NCI-H2227 (cell line): Measurements from ENCODE around the gene ERP29.
"Not testable (repeated sequence)": the region's sequence is repeated elsewhere in the genome, so short reads cannot be mapped to it uniquely, and the experiment has no call there.

ENCODE experiments used
- DNase-seq: peaks from one replicate; lab custom pipeline; 2025; ENCODE audit not compliant: unreplicated experiment; lab: John Stamatoyannopoulos, UW

Gene ERP29

DNA sequence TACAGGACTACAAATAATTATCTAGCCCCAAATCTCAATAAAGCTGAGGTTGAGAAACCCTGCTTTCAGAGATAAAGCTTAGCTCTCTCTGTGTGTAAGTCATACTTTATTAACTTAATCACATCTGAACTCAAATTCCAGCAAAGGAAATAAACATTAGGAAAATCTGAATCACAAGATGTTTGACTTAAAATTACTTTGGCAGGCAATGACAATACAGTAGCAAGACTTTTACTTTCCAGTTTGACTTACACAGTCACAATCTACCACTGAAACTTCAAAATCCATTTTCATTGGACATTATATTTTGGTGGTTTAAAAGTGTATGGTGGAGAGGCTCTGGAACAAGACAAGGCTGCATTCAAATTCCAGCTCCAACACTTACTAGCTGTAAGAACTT, 11.7 kb upstream of the ERP29 start:
- no peak for DNase-seq

GRCh38 chr12:112004041-112004440, 9.2 kb upstream of the ERP29 start:
- no peak for DNase-seq

DNA sequence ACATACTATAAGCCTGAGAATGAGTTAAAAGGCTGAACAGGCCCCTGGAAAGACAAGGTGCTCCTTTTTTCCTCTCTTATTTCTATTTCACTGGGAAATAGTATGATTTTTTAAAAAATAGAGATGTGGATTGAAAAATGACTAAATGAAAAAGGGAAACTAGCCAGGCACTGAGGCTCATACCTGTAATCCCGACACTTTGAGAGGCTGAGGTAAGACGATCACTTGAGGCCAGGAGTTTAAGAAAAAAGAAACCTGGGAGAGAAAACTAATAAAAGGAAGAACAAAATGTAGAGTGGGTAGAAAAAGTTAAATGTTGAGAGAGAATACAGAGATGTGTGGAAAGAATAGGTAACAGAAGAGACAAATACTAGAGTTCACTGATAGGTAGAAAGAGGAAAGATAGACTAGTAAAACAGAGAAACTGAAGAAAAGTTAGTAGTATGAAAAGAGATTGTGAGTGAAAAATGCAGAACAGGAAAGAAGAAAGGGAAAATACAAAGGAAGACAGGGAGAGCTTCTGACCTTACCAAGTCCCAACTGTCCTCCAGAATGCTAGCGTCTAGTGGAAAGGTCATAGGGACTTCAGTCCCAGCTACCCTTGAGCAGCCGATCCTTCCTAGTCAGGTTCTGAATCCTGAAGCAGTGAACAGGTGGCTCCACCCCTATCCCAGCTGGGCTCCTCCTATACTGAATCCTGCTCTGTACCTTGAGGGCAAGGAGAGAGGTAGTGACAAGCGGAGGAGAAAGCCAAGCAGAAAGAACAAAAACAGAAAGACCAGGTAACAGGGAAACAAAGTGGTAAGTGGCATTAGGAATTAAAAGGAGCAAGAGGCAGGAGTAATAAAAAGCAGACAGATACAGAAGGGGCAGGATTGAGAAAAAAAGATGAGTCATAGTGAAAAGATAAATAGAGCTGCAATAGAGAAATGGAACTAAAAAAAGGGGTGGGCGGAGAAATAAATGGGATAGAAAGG, 7.5 kb upstream of the ERP29 start:
- DNase-seq = no peak

- no peak for DNase-seq
These were observed 5.3 kb upstream of the ERP29 start for GRCh38 chr12:112007945-112008344.

GRCh38 chr12:112008918-112009317, 4.3 kb upstream of the ERP29 start:
- no peak for DNase-seq

- DNase-seq = not testable (repeated sequence)
These were observed 3.6 kb upstream of the ERP29 start for GRCh38 chr12:112009596-112009995.

- DNase-seq = no peak
These were observed 2.5 kb upstream of the ERP29 start for GRCh38 chr12:112010415-112011344.

GRCh38 chr12:112011685-112012084, 1.5 kb upstream of the ERP29 start:
- DNase-seq = no peak

DNA sequence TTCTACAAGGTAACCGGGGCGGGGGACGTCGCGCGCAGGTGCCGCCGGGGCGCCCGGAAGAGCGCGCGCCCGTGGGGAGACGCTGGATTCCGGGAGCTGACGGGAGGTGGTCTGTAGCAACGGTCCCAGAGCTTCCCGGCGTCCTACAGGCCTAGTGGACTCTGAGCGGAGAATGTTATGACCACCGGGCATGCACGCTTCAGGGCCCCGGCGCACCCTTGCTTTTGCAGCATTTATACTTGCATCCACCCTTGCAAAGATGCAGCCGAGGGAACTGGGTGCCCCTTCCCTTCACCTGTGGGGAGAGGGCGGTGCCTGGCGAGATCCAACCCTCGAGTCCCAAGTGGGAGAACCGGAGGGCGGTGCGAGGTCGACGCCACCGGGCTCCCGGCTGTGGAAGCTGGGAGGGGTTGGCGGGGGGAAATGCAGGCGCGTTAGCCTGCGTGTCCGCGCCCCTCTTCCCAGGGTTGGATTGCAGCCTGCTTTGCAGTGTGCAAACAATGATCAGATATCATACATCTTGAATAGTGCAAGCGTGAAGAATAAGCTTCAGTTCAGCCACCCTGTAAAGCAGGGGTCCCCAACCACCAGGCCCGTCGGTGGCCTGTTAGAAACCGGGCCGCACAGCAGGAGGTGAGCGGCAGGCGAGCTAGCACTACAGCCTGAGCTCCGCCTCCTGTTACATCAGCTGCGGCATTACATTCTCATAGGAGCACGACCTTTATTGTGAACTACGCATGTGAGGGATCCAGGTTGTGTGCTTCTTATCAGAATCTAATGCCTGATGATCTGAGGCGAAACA, 576 bp downstream of the ERP29 start:
- DNase-seq = peak; percentile 81

DNA sequence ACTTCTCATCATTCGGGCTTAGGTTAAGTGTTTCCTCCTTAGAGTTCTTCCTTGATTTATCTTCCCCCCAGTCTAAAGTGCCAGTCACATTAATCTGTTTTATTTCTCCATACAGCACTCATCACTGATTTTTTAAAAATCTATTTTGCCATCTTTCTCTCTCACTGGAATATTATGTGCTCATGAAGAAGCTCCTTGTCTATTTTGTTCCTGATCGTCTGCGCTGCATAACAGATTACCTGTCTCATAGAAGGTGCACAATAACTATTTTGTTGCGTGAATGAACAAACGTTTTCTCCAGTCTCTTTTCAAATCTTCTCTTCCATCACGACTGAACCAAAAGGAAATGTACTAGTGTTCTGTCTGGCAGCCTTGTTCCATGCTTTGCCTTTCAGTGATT, 2.7 kb downstream of the ERP29 start:
- DNase-seq = no peak

- DNase-seq = no peak
These were observed 3.8 kb downstream of the ERP29 start for GRCh38 chr12:112017041-112017440.

DNA sequence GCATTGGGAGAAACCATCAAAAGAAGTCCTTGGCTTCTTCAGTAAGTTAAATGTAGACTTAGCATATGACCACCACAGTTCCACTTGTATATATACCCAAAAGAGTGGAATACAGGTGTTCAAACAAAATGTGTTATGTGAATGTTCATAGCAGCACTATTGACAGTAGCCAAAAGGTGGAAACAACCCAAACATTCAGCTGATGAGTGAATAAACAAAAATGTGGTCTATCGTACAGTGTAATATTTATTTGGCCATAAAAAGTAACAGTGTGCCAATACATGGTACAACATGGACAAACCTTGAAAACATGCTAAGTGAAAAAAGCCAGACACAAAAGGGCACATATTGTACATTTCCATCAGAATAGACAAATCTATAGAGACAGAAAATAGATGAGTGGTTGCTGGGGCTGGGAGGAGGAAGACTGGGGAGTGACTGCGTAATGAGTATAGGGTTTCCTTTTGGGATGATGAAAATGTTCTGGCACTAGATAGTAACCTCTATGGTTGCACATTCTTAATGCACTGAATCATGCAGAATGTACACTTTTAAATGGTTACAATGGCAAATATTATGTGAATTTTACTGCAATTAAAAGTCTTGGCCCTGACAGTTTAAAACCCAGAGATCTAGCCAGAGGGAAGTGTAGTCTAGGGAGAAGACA, 5.5 kb downstream of the ERP29 start:
- DNase-seq = no peak

DNA sequence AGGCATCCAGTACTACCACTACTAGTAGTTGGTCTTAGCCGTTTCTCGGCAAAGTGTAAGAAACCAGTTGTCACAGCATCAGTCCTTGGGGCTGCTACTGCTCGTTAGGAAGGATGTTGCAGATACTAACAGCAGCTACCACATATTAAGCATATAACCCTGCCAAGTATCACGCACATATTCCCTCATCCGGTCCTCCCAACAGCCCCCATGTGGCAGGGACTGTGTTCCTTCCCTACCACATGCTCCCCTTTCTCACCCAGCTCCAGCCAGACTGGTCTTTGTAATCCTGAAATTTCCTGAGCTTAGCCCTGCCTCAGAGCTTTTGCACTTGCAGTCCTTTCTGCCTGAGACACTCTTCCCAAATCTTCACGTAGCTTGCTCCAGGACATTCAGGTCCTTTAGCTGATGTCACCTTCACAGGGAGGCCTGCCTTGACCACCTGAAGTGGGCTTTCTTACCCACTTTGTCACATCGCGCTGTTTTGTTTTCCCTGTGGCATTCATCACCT, 7.8 kb downstream of the ERP29 start:
- no peak for DNase-seq

DNA sequence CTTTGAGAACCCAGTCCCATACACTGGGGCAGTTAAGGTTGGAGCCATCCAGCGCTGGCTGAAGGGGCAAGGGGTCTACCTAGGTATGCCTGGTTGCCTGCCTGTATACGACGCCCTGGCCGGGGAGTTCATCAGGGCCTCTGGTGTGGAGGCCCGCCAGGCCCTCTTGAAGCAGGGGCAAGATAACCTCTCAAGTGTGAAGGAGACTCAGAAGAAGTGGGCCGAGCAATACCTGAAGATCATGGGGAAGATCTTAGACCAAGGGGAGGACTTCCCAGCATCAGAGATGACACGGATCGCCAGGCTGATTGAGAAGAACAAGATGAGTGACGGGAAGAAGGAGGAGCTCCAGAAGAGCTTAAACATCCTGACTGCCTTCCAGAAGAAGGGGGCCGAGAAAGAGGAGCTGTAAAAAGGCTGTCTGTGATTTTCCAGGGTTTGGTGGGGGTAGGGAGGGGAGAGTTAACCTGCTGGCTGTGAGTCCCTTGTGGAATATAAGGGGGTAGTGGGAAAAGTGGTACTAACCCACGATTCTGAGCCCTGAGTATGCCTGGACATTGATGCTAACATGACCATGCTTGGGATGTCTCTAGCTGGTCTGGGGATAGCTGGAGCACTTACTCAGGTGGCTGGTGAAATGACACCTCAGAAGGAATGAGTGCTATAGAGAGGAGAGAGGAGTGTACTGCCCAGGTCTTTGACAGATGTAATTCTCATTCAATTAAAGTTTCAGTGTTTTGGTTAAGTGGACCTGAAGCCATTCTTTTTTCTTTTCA, 9.2 kb downstream of the ERP29 start:
- no peak for DNase-seq

GRCh38 chr12:112023759-112024396, 10.7 kb downstream of the ERP29 start:
- DNase-seq = no peak

GRCh38 chr12:112025808-112026375, 12.7 kb downstream of the ERP29 start:
- DNase-seq = no peak

- DNase-seq = no peak
These were observed 16.1 kb downstream of the ERP29 start for GRCh38 chr12:112029301-112029700.

DNA sequence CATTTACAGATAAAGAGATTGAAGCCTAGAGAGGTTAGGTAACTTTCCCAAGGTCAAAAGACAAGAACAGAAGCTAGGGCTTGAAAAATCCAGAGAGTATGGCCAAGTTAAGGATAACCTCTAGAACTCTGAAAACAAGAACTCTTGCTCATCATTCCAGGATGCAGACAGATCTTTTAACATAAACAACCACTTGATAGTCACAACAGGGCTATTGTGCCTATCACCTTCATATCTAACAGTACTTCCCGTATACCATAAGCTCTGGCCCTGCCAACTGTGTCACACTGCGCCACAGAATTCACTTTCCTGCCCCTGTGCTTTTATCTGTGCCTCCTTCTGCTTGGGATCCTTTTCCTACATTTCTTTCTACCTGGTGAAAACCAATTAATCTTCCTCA, 18.2 kb downstream of the ERP29 start:
- DNase-seq = no peak

DNA sequence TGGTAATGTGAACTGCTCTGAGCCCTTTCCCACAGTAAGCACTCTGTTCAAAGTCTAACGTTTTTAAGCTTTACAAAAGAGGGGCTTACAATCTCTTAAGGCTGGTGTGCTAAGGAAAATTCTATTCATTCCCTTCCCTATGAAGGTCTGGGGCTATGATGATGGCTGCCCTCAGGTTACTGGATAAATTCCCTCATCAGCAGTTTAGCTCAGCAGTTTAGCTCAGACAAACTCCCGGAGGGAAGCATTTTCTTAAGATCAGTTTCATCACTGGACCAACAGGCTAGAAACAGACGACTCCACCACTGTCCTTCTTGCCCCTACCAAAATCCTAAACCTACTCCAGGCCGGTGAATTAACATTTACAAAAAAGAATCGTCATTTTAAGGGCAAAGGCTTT, 19.1 kb downstream of the ERP29 start:
- DNase-seq = no peak
